H1 (cell line): ENCODE results near the gene CMPK2. TPM values are rescaled to one million over a fixed set of nuclear protein-coding genes. Genes with fewer than 3 reads are reported as not detected.
A peak's percentile ranks its signal among the peaks of the same experiment; 100 is the strongest.

Source experiments
- CTCF ChIA-PET: fragments of 300-600 bp; sonication (Branson Sonifier 250); formaldehyde crosslinking; loops from one replicate; lab custom pipeline; 2021; ENCODE audit not compliant: partially characterized antibody; lab: Charles Lee
- POLR2A ChIA-PET: fragments of 300-600 bp; sonication (Branson Sonifier 250); formaldehyde crosslinking; loops from one replicate; lab custom pipeline; 2021; ENCODE audit warnings: inconsistent platforms; ENCODE audit not compliant: partially characterized antibody; lab: Charles Lee
- DNase-seq, 2 experiments: peaks; one replicate each; pipeline versions ENCODE4 v3.0.0 to v3.0.0-alpha.2; 2010 to 2022; ENCODE audit warnings: low spot score in 2 of 2, low read depth in 1 of 2, mixed read lengths in 1 of 2
- FAIRE-seq: peaks from 2 replicates; lab custom pipeline; 2011; peaks lifted over from hg19 to GRCh38; lab: Jason Lieb, UNC
- H2AFZ ChIP-seq: 2 replicates; pipeline ENCODE4 v1.8.1; 2012; ENCODE audit warnings: low read length, inconsistent platforms
- H2AK5ac ChIP-seq: 2 replicates; pipeline ENCODE4 v1.6.1; 2013; ENCODE audit warnings: low read depth, low read length
- H2BK120ac ChIP-seq: replicated peaks from 2 replicates; pipeline ENCODE3; 2013; ENCODE audit warnings: low read depth, low read length, inconsistent platforms
- H2BK12ac ChIP-seq: 2 replicates; pipeline ENCODE4 v1.6.1; 2013; ENCODE audit warnings: low read depth, low read length
- H2BK15ac ChIP-seq: 2 replicates; pipeline ENCODE4 v1.6.1; 2013; ENCODE audit warnings: low read length
- H2BK20ac ChIP-seq: 2 replicates; pipeline ENCODE4 v1.6.1; 2013; ENCODE audit warnings: low read length
- H2BK5ac ChIP-seq: 2 replicates; pipeline ENCODE4 v1.6.1; 2013; ENCODE audit warnings: low read depth, low read length
- H3K14ac ChIP-seq: 2 replicates; pipeline ENCODE4 v1.6.1; 2013; ENCODE audit warnings: inconsistent platforms; ENCODE audit not compliant: insufficient read length
- H3K18ac ChIP-seq: 2 replicates; pipeline ENCODE4 v1.6.1; 2013; ENCODE audit warnings: low read length; ENCODE audit errors: extremely low read depth
- H3K23ac ChIP-seq: 2 replicates; pipeline ENCODE4 v1.6.1; 2013; ENCODE audit warnings: inconsistent platforms; ENCODE audit not compliant: insufficient read length
- H3K23me2 ChIP-seq: 2 replicates; pipeline ENCODE4 v1.6.1; 2013; ENCODE audit warnings: low read depth, low read length
- H3K27ac ChIP-seq: 2 replicates; pipeline ENCODE4 v1.6.1; 2011; ENCODE audit warnings: low read depth, low read length, inconsistent platforms
- H3K27me3 ChIP-seq, 4 experiments: replicated peaks in 1 of 4; 1 replicate in 1 of 4; 2 replicates in 3 of 4; pipeline versions ENCODE4 v1.6.1 to v1.8.1; 2011 to 2013; ENCODE audit warnings: low read length in 3 of 4, mild to moderate bottlenecking in 3 of 4, inconsistent platforms in 2 of 4, mixed read lengths in 2 of 4, moderate library complexity in 1 of 4; ENCODE audit not compliant: control insufficient read depth in 3 of 4, insufficient read depth in 3 of 4; ENCODE audit errors: extremely low read depth in 1 of 4
- H3K36me3 ChIP-seq, 4 experiments: 2 replicates each; pipeline versions ENCODE4 v1.6.1 to v1.8.1; 2011 to 2013; ENCODE audit warnings: mild to moderate bottlenecking in 4 of 4, low read length in 3 of 4, moderate library complexity in 2 of 4, control low read depth in 1 of 4, inconsistent platforms in 1 of 4; ENCODE audit not compliant: insufficient read depth in 4 of 4, control insufficient read depth in 2 of 4
- H3K4ac ChIP-seq: replicated peaks from 2 replicates; pipeline ENCODE3; 2013; ENCODE audit warnings: low read length, low read depth, mixed read lengths, inconsistent platforms; ENCODE audit not compliant: insufficient read length
- H3K4me1 ChIP-seq, 4 experiments: replicated peaks in 1 of 4; 1 replicate in 1 of 4; 2 replicates in 3 of 4; pipeline versions ENCODE4 v1.6.1 to v1.8.1; 2011 to 2013; ENCODE audit warnings: low read length in 3 of 4, inconsistent platforms in 2 of 4, mixed read lengths in 1 of 4; ENCODE audit not compliant: insufficient read depth in 4 of 4, control insufficient read depth in 3 of 4
- H3K4me2 ChIP-seq, 2 experiments: 2 replicates each; pipeline versions ENCODE4 v1.6.1 to v1.8.1; 2011 to 2013; ENCODE audit warnings: low read depth in 2 of 2, low read length in 2 of 2, control low read depth in 1 of 2, inconsistent platforms in 1 of 2, mild to moderate bottlenecking in 1 of 2; ENCODE audit not compliant: insufficient read depth in 1 of 2
- H3K4me3 ChIP-seq, 4 experiments: fragments of 200-600, 300-600 bp in 1 of 4; sonication (generic), shearing (Covaris generic), sonication (Bioruptor Twin) in 1 of 4; 2 replicates each; pipeline versions ENCODE4 v1.5.1 to v1.8.1; 2011 to 2016; ENCODE audit warnings: low read length in 4 of 4, low read depth in 3 of 4, control low read depth in 2 of 4, inconsistent platforms in 2 of 4, mild to moderate bottlenecking in 2 of 4, mixed read lengths in 1 of 4, moderate library complexity in 1 of 4; ENCODE audit not compliant: insufficient read depth in 2 of 4; ENCODE audit errors: extremely low read depth in 1 of 4
- H3K56ac ChIP-seq: replicated peaks from 2 replicates; pipeline ENCODE3; 2013; ENCODE audit warnings: low read depth, mild to moderate bottlenecking, mixed read lengths, low read length, inconsistent platforms; ENCODE audit not compliant: insufficient read length
- H3K79me1 ChIP-seq: 2 replicates; pipeline ENCODE4 v1.6.1; 2013; ENCODE audit warnings: low read depth, low read length, control low read depth
- H3K79me2 ChIP-seq, 2 experiments: 2 replicates each; pipeline versions ENCODE4 v1.6.1 to v1.8.1; 2012 to 2013; ENCODE audit warnings: low read length in 2 of 2, mild to moderate bottlenecking in 2 of 2, inconsistent platforms in 1 of 2; ENCODE audit not compliant: insufficient read depth in 2 of 2, control insufficient read depth in 1 of 2
- H3K9ac ChIP-seq, 4 experiments: replicated peaks in 1 of 4; 1 replicate in 1 of 4; 2 replicates in 3 of 4; pipeline versions ENCODE4 v1.6.1 to v1.8.1; 2011 to 2013; ENCODE audit warnings: low read depth in 3 of 4, low read length in 3 of 4, control low read depth in 2 of 4, mild to moderate bottlenecking in 2 of 4, moderate library complexity in 2 of 4, inconsistent platforms in 1 of 4; ENCODE audit errors: extremely low read depth in 1 of 4
- H3K9me3 ChIP-seq, 2 experiments: 2 replicates each; pipeline versions ENCODE4 v1.6.1 to v1.8.1; 2012 to 2013; ENCODE audit warnings: mild to moderate bottlenecking in 2 of 2, moderate library complexity in 2 of 2, control low read depth in 1 of 2, inconsistent platforms in 1 of 2, low read depth in 1 of 2, low read length in 1 of 2, mixed read lengths in 1 of 2; ENCODE audit not compliant: insufficient read depth in 2 of 2
- H4K20me1 ChIP-seq, 2 experiments: replicated peaks in 1 of 2; 2 replicates each; pipeline versions ENCODE3 to v1.8.1; 2011 to 2013; ENCODE audit warnings: inconsistent platforms in 2 of 2, low read length in 2 of 2, mild to moderate bottlenecking in 1 of 2; ENCODE audit not compliant: insufficient read depth in 2 of 2, control insufficient read depth in 1 of 2
- H4K5ac ChIP-seq: 2 replicates; pipeline ENCODE4 v1.6.1; 2013; ENCODE audit warnings: low read length, low read depth, mixed read lengths, inconsistent platforms; ENCODE audit not compliant: insufficient read length
- H4K8ac ChIP-seq: 2 replicates; pipeline ENCODE4 v1.8.0; 2013; ENCODE audit warnings: mild to moderate bottlenecking, moderate library complexity, low read length, inconsistent platforms; ENCODE audit not compliant: insufficient read depth; ENCODE audit errors: extremely low read depth
- H4K91ac ChIP-seq: replicated peaks from 2 replicates; pipeline ENCODE3; 2013; ENCODE audit warnings: low read length, mixed read lengths, inconsistent platforms; ENCODE audit not compliant: insufficient read length
- EZH2 ChIP-seq: fragments of 200-600 bp; sonication (generic); IDR thresholded peaks from 2 replicates; pipeline ENCODE4 v1.7.1; 2012; ENCODE audit warnings: low read depth, mild to moderate bottlenecking, moderate library complexity, low read length, inconsistent platforms; ENCODE audit not compliant: severe bottlenecking
- PHF8 ChIP-seq: fragments of 200-600 bp; sonication (generic); conservative IDR thresholded peaks from 2 replicates; pipeline ENCODE4 v1.7.1; 2012; ENCODE audit warnings: low read depth, mild to moderate bottlenecking, inconsistent platforms, low read length, moderate library complexity
- SIN3A ChIP-seq, 2 experiments: IDR thresholded peaks in 1 of 2; conservative IDR thresholded peaks in 1 of 2; 2 replicates each; pipeline ENCODE4 v1.6.1; 2011 to 2012; ENCODE audit warnings: low read length in 2 of 2, improper control_type of control experiment in 1 of 2, low read depth in 1 of 2, mild to moderate bottlenecking in 1 of 2
- SP2 ChIP-seq: IDR thresholded peaks from 2 replicates; pipeline ENCODE4 v1.6.1; 2012; ENCODE audit warnings: mild to moderate bottlenecking, low read length, inconsistent platforms
- WGBS, 2 experiments: shearing (Covaris generic) in 1 of 2; methylation state at CpG; one replicate each; pipeline versions ENCODE4 v1.1.6 to v1.1.7; 2013 to 2015; ENCODE audit warnings: low lambda C conversion rate in 2 of 2, mixed read lengths in 2 of 2, inconsistent platforms in 1 of 2, low coverage in 1 of 2, missing lambda C conversion rate in 1 of 2; ENCODE audit not compliant: insufficient replicate concordance in 2 of 2, insufficient coverage in 1 of 2, insufficient read length in 1 of 2; ENCODE audit errors: extremely low coverage in 1 of 2, missing lambda C conversion rate in 1 of 2; 5-methylcytosine and 5-hydroxymethylcytosine counted together
- long read RNA-seq, 2 experiments: library from RNA in 1 of 2; library from capped mRNA in 1 of 2; stranded (forward); transcript quantifications; one replicate each; pipeline ENCODE4 v2.0.0, GENCODE V29; 2021; ENCODE audit warnings: inconsistent platforms in 1 of 2
- polyA minus RNA-seq, 3 experiments: library from RNA; depleted of rRNA, polyadenylated mRNA; stranded (reverse); fragments of >200 nt; gene quantifications; 1 replicate in 2 of 3; 2 replicates in 1 of 3; pipeline ENCODE4 v1.2.3, GENCODE V29; 2011
- polyA plus RNA-seq, 7 experiments: library from polyadenylated mRNA; depleted of rRNA in 3 of 7; stranded (reverse) in 5 of 7; unstranded in 2 of 7; fragments of >200 nt in 5 of 7; fragments of 200-250 nt in 2 of 7; gene quantifications; 1 replicate in 5 of 7; 2 replicates in 1 of 7; 4 replicates in 1 of 7; pipeline versions ENCODE4 v1.2.1 to v1.2.3, GENCODE V29; 2011 to 2013; ENCODE audit warnings: missing spikeins in 2 of 7, mixed read lengths in 2 of 7
- total RNA-seq: library from RNA; stranded (reverse); fragmentation: NEBNext Ultra II Directional; extraction: Animal tissue kit (Norgen Biotek cat#: 25700); gene quantifications from 2 replicates; pipeline ENCODE4 v1.2.1, GENCODE V29; 2021
- TF ChIP-seq, protein P1 (sequence below): IDR thresholded peaks from 2 replicates; pipeline ENCODE4 v1.6.1; 2012; ENCODE audit warnings: inconsistent platforms

Gene CMPK2, protein sequence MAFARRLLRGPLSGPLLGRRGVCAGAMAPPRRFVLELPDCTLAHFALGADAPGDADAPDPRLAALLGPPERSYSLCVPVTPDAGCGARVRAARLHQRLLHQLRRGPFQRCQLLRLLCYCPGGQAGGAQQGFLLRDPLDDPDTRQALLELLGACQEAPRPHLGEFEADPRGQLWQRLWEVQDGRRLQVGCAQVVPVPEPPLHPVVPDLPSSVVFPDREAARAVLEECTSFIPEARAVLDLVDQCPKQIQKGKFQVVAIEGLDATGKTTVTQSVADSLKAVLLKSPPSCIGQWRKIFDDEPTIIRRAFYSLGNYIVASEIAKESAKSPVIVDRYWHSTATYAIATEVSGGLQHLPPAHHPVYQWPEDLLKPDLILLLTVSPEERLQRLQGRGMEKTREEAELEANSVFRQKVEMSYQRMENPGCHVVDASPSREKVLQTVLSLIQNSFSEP
- total RNA-seq = 0.28 and 0.31 TPM in 2 replicates
- polyA plus RNA-seq (2011; rRNA removed) = 0.46 and 0.53 TPM in 2 replicates
- polyA plus RNA-seq (2011; cell fraction: cytosol; rRNA removed) = 0.36 TPM
- polyA plus RNA-seq (2011; cell fraction: nucleus; rRNA removed) = 0.34 TPM
- 0.16 to 0.51 TPM (median 0.40 TPM) in 4 replicates for polyA plus RNA-seq (2012, experiment 1 of 2)
- 0.70 TPM for polyA plus RNA-seq (2012, experiment 2 of 2)
- 0.28 TPM for polyA plus RNA-seq (2013, experiment 1 of 2)
- 0.33 TPM for polyA plus RNA-seq (2013, experiment 2 of 2)
- 1.1 and 1.6 TPM in 2 replicates for polyA minus RNA-seq (2011; rRNA and poly(A)+ RNA removed)
- polyA minus RNA-seq (2011; cell fraction: cytosol; rRNA and poly(A)+ RNA removed) = not detected
- polyA minus RNA-seq (2011; cell fraction: nucleus; rRNA and poly(A)+ RNA removed) = 0.70 TPM
- long read RNA-seq, experiment 1, partial matches to known transcripts = 0 of 1 reads
- long read RNA-seq, experiment 1, other reads (novel, unspliced or antisense) = 0 of 1 reads
- long read RNA-seq, experiment 2 = 0 reads

DNA sequence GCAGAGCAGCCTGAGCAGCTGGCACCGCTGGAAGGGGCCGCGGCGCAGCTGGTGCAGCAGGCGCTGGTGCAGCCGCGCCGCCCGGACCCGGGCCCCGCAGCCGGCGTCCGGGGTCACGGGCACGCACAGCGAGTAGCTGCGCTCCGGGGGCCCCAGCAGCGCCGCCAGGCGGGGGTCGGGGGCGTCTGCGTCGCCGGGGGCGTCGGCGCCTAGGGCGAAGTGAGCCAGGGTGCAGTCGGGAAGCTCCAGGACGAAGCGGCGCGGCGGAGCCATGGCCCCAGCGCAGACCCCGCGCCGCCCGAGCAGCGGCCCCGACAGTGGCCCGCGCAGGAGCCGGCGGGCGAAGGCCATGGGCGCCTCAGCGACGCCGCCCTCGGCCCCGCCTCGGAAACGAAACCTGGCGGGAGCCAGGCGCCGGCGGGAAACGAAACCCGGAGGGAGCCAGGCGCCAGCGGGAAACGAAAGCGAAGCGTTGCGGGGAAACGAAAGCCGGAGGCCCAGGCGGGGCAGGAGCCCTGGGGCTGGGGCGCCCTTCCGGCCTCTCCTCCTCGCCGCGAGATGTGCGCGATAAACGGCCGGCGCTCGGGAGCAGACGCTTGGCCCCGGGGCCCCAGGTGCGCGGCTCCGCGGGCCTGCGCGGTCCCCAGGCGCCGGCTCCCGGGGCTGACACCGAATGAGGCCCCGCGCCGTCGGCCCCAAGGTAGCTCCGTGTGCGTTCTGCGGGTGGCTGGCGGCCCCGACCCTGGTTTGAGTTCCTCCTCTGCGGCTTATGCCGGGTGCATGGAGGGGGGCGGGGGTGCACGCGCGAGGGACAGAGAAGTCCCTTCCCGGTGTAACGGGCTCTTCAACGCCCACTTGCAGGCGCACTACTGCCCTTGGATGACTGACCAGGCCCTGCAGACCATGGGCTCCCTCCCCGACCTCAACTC is at the start of gene CMPK2:
Gene CMPK2 (minus strand): TSS at position 562 of the 929 bp plus-strand sequence. CDS start 211 bp downstream, at position 351.
- no peaks in the 10 kb centered on the region for H3K9me3 ChIP-seq
- no peak within 1 kb of the TSS for H2AK5ac ChIP-seq
- H3K18ac ChIP-seq = peak within 1 kb of the TSS; percentile 19; the same call in 1 of the 2 replicates
- peak within 1 kb of the TSS; percentile 68 for H2AFZ ChIP-seq
- H3K27ac ChIP-seq = no peak within 1 kb of the TSS
- H3K9ac ChIP-seq = peak within 1 kb of the TSS in 1 of 4 experiments; percentile 15; a peak in 4 of 7 replicates
- no peak within 1 kb of the TSS for H2BK5ac ChIP-seq
- H3K27me3 ChIP-seq = peaks cover 9 to 37% (median 23%) of the 10 kb centered on the region in 4 experiments
- CTCF ChIA-PET = interaction anchor here (1.0 to 2.7 kb wide), 14 partner anchors 8 to 217 kb away, joined by 3 to 10 read pairs (median 5); partner anchors contain the start of gene RSAD2
- no peak within 1 kb of the TSS for H3K14ac ChIP-seq
- no peak within 1 kb of the TSS for H2BK120ac ChIP-seq
- H2BK15ac ChIP-seq = no peak within 1 kb of the TSS
- peaks cover 0 to 5% (median 2%) of the 10 kb centered on the region in 4 experiments; a peak in 5 of 7 replicates for H3K4me1 ChIP-seq
- peak within 1 kb of the TSS; percentile 55 for H4K91ac ChIP-seq
- H3K56ac ChIP-seq = no peak within 1 kb of the TSS
- no peak for FAIRE-seq
- 1% methylated on average over 61 of the region's 115 CpGs; no CpG with 5 or more reads in 1 of the 2 experiments for whole genome bisulfite sequencing, 2 experiments
- peak within 1 kb of the TSS; percentile 76 for H4K8ac ChIP-seq
- no peak within 1 kb of the TSS; the same call in 1 of the 2 replicates for H2BK12ac ChIP-seq
- peaks cover 0 to 2% of the 10 kb centered on the region in 2 experiments for H4K20me1 ChIP-seq
- H3K4ac ChIP-seq = no peak within 1 kb of the TSS
- peak within 1 kb of the TSS; percentile 54 to 61 (median 57) for H3K4me3 ChIP-seq
- peak within 1 kb of the TSS; percentile 76 to 94 for H3K4me2 ChIP-seq
- DNase-seq = peak in 1 of 2 experiments; percentile 73
- no peaks in the 10 kb centered on the region for H3K79me2 ChIP-seq
- POLR2A ChIA-PET = no interaction called here
- peak within 1 kb of the TSS; percentile 80; the same call in 1 of the 2 replicates for H2BK20ac ChIP-seq
- peaks cover 9% of the 10 kb centered on the region for H3K23me2 ChIP-seq
- H3K36me3 ChIP-seq = no peaks in the 10 kb centered on the region
- H3K79me1 ChIP-seq = no peaks in the 10 kb centered on the region
- no peak within 1 kb of the TSS for H4K5ac ChIP-seq
- no peak within 1 kb of the TSS for H3K23ac ChIP-seq
- TF ChIP-seq EZH2 = peak; percentile 28
- TF ChIP-seq PHF8 = 0 out of 2 replicates have a peak, but pooled peaks have one; percentile 27
- TF ChIP-seq, protein P1, sequence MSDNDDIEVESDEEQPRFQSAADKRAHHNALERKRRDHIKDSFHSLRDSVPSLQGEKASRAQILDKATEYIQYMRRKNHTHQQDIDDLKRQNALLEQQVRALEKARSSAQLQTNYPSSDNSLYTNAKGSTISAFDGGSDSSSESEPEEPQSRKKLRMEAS = peak; percentile 13; the same call in 1 of the 2 replicates
- no peak for TF ChIP-seq SP2
- peak in 1 of 2 experiments; percentile 22; a peak in 2 of 4 replicates for TF ChIP-seq SIN3A (conservative IDR thresholded peaks at IDR 0.05 in 1 of 2, IDR thresholded peaks at IDR 0.05 in 1 of 2; ENCODE audit: low read depth in 1 of 2, low read length in 2 of 2)
